DOHH2 (cell line): ENCODE results near the gene KRTAP17-1.

Source experiments
- H3F3A ChIP-seq: fragments of 200-600 bp; sonication (generic), shearing (Covaris generic); 2 replicates; pipeline ENCODE4 v1.6.0; 2016; ENCODE audit warnings: antibody characterized with exemption, mild to moderate bottlenecking; ENCODE audit not compliant: control insufficient read depth, insufficient read depth
- H3K27ac ChIP-seq: fragments of 200-600 bp; sonication (generic); 2 replicates; pipeline ENCODE4 v1.5.1; 2014; ENCODE audit warnings: low read depth, mild to moderate bottlenecking, low read length, moderate library complexity
- H3K27me3 ChIP-seq: fragments of 200-600 bp; sonication (generic); 2 replicates; pipeline ENCODE4 v1.6.1; 2014; ENCODE audit warnings: mild to moderate bottlenecking, low read length, mixed read lengths; ENCODE audit not compliant: control insufficient read depth
- H3K36me3 ChIP-seq: fragments of 200-600 bp; sonication (generic); 2 replicates; pipeline ENCODE4 v1.6.1; 2014; ENCODE audit warnings: mild to moderate bottlenecking, low read length, moderate library complexity, mixed read lengths; ENCODE audit not compliant: control insufficient read depth
- H3K4me1 ChIP-seq: fragments of 200-600 bp; sonication (generic); 2 replicates; pipeline ENCODE4 v1.6.1; 2014; ENCODE audit warnings: mild to moderate bottlenecking, low read length, mixed read lengths; ENCODE audit not compliant: control insufficient read depth
- H3K4me2 ChIP-seq: fragments of 200-600 bp; sonication (generic); 2 replicates; pipeline ENCODE4 v1.6.0; 2014; ENCODE audit warnings: mild to moderate bottlenecking, low read length, moderate library complexity
- H3K4me3 ChIP-seq: fragments of 200-600 bp; sonication (generic); 2 replicates; pipeline ENCODE4 v1.5.1; 2014; ENCODE audit warnings: mild to moderate bottlenecking, low read length, mixed read lengths
- H3K79me2 ChIP-seq: fragments of 200-600 bp; sonication (generic); 2 replicates; pipeline ENCODE4 v1.6.1; 2014; ENCODE audit warnings: mild to moderate bottlenecking, low read length, mixed read lengths; ENCODE audit not compliant: control insufficient read depth
- H3K9me2 ChIP-seq: fragments of 200-600 bp; sonication (generic); replicated peaks from 2 replicates; pipeline ENCODE4 v1.6.1; 2014; ENCODE audit warnings: mild to moderate bottlenecking, low read length, mixed read lengths; ENCODE audit not compliant: control insufficient read depth
- H3K9me3 ChIP-seq: fragments of 200-600 bp; sonication (generic); 2 replicates; pipeline ENCODE4 v1.6.1; 2014; ENCODE audit warnings: antibody characterized with exemption, low read length, mixed read lengths; ENCODE audit not compliant: control insufficient read depth, insufficient read depth
- H4K20me1 ChIP-seq: fragments of 200-600 bp; sonication (generic); 2 replicates; pipeline ENCODE4 v1.6.0; 2014; ENCODE audit warnings: low read depth, mild to moderate bottlenecking, antibody characterized with exemption, low read length, moderate library complexity; ENCODE audit not compliant: control insufficient read depth, insufficient read depth
- EZH2phosphoT487 ChIP-seq: fragments of 200-600 bp; sonication (generic); IDR thresholded peaks from 2 replicates; pipeline ENCODE4 v1.6.1; 2017; ENCODE audit warnings: borderline replicate concordance, mild to moderate bottlenecking, antibody characterized with exemption, low read length, moderate library complexity, mixed read lengths
- TF ChIP-seq, protein P1 (sequence below): fragments of 200-600 bp; sonication (generic); IDR thresholded peaks from one replicate; pipeline ENCODE4 v1.5.1; 2014; ENCODE audit warnings: antibody characterized with exemption, mild to moderate bottlenecking, low read depth, low read length; ENCODE audit not compliant: poor library complexity, severe bottlenecking

KRTAP17-1 gene

DNA sequence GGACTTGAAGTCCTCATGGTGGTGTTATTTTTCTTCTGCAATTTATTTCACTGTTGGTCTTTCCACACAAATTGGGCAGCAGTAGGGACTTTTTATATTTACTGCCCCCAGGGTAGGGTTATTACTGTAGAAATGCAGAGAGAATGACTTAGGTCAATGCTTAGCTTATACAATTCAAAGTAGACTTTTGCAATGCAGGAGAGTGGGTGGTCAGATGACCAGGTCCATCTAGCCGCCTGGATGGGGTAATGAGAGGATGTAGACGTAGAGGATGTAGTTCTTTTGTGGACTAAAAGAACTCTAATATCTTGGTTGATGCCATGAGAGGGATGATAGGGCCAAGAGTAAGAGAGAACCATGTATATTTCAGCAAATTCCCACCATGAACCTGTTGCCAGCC is 2.7 kb upstream of the KRTAP17-1 start:
- Histone ChIP-seq H3K27me3 (no peaks in the 10 kb centered on the region), H3K9me3 (peaks cover 16% of the 10 kb centered on the region), H4K20me1 (no peaks in the 10 kb centered on the region), H3K36me3 (no peaks in the 10 kb centered on the region; the same call in 1 of the 2 replicates), H3K4me3 (no peak overlapping the region), H3F3A (no peaks in the 10 kb centered on the region), H3K4me1 (peaks cover 25% of the 10 kb centered on the region), H3K9me2 (no peaks in the 10 kb centered on the region), H3K79me2 (no peaks in the 10 kb centered on the region), H3K4me2 (no peak overlapping the region), H3K27ac (no peak overlapping the region)
- TF ChIP-seq EZH2phosphoT487: no peak
- TF ChIP-seq, protein P1, sequence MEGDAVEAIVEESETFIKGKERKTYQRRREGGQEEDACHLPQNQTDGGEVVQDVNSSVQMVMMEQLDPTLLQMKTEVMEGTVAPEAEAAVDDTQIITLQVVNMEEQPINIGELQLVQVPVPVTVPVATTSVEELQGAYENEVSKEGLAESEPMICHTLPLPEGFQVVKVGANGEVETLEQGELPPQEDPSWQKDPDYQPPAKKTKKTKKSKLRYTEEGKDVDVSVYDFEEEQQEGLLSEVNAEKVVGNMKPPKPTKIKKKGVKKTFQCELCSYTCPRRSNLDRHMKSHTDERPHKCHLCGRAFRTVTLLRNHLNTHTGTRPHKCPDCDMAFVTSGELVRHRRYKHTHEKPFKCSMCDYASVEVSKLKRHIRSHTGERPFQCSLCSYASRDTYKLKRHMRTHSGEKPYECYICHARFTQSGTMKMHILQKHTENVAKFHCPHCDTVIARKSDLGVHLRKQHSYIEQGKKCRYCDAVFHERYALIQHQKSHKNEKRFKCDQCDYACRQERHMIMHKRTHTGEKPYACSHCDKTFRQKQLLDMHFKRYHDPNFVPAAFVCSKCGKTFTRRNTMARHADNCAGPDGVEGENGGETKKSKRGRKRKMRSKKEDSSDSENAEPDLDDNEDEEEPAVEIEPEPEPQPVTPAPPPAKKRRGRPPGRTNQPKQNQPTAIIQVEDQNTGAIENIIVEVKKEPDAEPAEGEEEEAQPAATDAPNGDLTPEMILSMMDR: no peak

DNA sequence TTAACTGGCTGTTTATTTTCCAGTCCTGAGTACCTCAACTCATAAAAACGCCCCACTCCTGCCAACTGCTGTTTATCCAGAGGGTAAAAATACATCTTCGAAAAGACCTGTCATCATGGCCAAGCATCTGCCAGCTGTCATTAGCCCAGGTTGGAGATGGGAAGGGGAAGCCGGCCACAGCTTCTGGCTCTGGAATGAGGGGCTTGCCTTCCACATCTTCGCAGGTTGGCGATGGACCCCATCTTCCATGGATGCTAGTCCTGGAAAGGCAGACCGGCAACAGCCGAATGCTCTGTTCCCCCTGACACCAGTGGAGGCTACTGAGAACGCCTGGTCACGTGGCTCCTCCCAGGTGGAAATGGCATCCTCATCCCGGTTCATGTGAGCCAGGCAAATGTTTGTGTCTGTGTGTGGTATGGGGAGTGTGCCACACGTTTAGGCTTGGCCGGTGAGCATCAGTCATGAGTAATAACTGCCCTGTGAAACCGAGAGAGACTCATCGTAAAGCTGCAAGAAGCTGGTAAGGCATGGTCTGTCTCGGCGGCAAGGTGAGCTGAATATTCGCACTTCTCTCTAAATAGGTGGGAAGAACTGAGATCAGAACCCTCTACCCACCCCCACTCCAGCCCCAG is 420 bp upstream of the KRTAP17-1 start:
- Histone ChIP-seq H3K27ac (no peak overlapping the region), H3K4me1 (peaks cover 12% of the 10 kb centered on the region)
- TF ChIP-seq, protein P1: no peak
- TF ChIP-seq EZH2phosphoT487: no peak

DNA sequence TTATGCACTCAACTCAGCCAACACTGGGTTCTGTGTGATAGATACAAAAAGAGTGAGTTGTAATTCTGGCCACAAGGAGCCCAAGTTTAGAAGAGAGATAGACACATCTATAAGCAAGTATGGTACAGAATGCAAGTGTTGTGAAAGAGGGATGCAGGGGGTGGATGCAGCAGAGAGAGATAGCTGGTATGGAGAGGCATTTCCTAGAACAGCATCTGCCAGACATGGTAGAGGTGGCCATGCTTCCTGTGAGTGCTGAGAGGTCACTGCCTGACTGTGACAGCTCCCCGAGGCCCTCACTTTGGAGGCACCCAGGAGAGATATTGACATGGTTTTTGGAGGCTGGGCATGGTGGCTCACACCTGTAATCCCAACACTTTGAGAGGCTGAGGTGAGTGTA is 4.4 kb downstream of the KRTAP17-1 start:
- Histone ChIP-seq H3K4me3 (no peak overlapping the region), H3K27ac (no peak overlapping the region), H3K27me3 (no peaks in the 10 kb centered on the region), H3F3A (peaks cover 20% of the 10 kb centered on the region), H3K4me1 (peaks cover 34% of the 10 kb centered on the region), H3K4me2 (no peak overlapping the region), H4K20me1 (peaks cover 4% of the 10 kb centered on the region; the same call in 1 of the 2 replicates), H3K79me2 (no peaks in the 10 kb centered on the region), H3K36me3 (no peaks in the 10 kb centered on the region), H3K9me2 (no peaks in the 10 kb centered on the region), H3K9me3 (no peaks in the 10 kb centered on the region)
- TF ChIP-seq EZH2phosphoT487: no peak
- TF ChIP-seq, protein P1: no peak

More for the DNA sequence above, 420 bp upstream of the KRTAP17-1 start:
- H3K9me3 ChIP-seq: peaks cover 16% of the 10 kb centered on the region
- H4K20me1 ChIP-seq: no peaks in the 10 kb centered on the region
- no peaks in the 10 kb centered on the region for H3K27me3 ChIP-seq
- H3F3A ChIP-seq: no peaks in the 10 kb centered on the region
- H3K36me3 ChIP-seq: no peaks in the 10 kb centered on the region; the same call in 1 of the 2 replicates
- H3K4me3 ChIP-seq: no peak overlapping the region
- H3K9me2 ChIP-seq: no peaks in the 10 kb centered on the region
- no peaks in the 10 kb centered on the region for H3K79me2 ChIP-seq
- H3K4me2 ChIP-seq: no peak overlapping the region
